ENCODE results near the gene CFLAR. TPM values are rescaled to one million over a fixed set of nuclear protein-coding genes. Genes with fewer than 3 reads are reported as not detected.

The CFLAR gene
- polyA plus RNA-seq, 1 of the 3 experiments (the other 2 are of a cell fraction) = 23.7 TPM

DNA sequence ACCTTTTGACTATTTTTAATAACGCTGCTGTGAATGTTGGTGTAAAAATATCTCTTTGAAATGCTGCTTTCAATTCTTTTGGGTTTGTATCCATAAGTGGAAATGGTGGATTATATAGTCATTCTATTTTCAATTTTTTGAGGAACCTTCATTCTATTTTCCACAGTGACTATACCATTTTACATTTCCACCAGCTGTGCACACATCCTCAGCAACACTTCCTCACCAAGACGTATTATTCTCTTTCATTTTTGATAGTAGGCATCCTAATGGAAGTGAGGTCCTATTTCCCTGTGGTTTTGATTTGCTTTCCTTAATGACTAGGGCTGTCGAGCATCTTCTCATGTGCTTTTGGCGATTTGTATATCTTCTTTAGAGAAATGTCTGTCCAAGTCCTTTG lies 81.8 kb downstream of the CFLAR start:
- H3K9ac ChIP-seq = no peak overlapping the region
- H3F3A ChIP-seq (replicated peaks; ENCODE audit: insufficient read depth) = no peaks in the 10 kb centered on the region
- H3K4me3 ChIP-seq (ENCODE audit: low read depth in 2 of 2, low read length in 1 of 2) = no peak overlapping the region
- 88% methylated on average over 4 of the region's 4 CpGs for WGBS (ENCODE audit: low lambda C conversion rate)
- no peak for DNase-seq
- H3K27ac ChIP-seq (ENCODE audit: low read depth in 2 of 2, low read length in 1 of 2) = no peak overlapping the region
- no peaks in the 10 kb centered on the region for H3K79me2 ChIP-seq (ENCODE audit: insufficient read depth)
- peaks cover 0 to 3% of the 10 kb centered on the region in 2 experiments; a peak in 2 of 4 replicates for H3K4me1 ChIP-seq (ENCODE audit: control insufficient read depth in 1 of 2, insufficient read depth in 2 of 2, low read depth in 1 of 2, low read length in 1 of 2)
- no peaks in the 10 kb centered on the region for H4K20me1 ChIP-seq (ENCODE audit: insufficient read depth)
- no peaks in the 10 kb centered on the region for H3K36me3 ChIP-seq (replicated peaks in 1 of 2; ENCODE audit: control insufficient read depth in 1 of 2, insufficient read depth in 2 of 2, low read length in 1 of 2)
- ChIA-PET POLR2A (no interaction called here), CTCF (interaction anchor here (2.6 kb wide), 1 partner anchor 20 kb away, joined by 8 read pairs; no protein-coding TSS in a partner anchor)
- H3K9me2 ChIP-seq = no peaks in the 10 kb centered on the region
- H3K4me2 ChIP-seq = no peak overlapping the region
- no peak overlapping the region for H2AFZ ChIP-seq (ENCODE audit: low read depth)
- H3K9me3 ChIP-seq = no peaks in the 10 kb centered on the region
- no peaks in the 10 kb centered on the region for H3K27me3 ChIP-seq (ENCODE audit: insufficient read depth)
- TF ChIP-seq ELF1 (IDR thresholded peaks at IDR 0.05) = no peak
- no peak for TF ChIP-seq SMC3 (IDR thresholded peaks at IDR 0.05; ENCODE audit: low read depth, low read length)
- TF ChIP-seq CHD2 (IDR thresholded peaks at IDR 0.05; ENCODE audit: low read length, partially characterized antibody) = no peak
- TF ChIP-seq YY1 (IDR thresholded peaks at IDR 0.05; ENCODE audit: low read depth) = no peak
- no peak for TF ChIP-seq RCOR1 (IDR thresholded peaks at IDR 0.05; ENCODE audit: low read length)
- no peak for TF ChIP-seq USF1 (IDR thresholded peaks at IDR 0.05; ENCODE audit: borderline replicate concordance, low read depth)
- no peak for TF ChIP-seq GABPA (IDR thresholded peaks at IDR 0.05; ENCODE audit: low read depth)
- no peak for TF ChIP-seq RFX5 (IDR thresholded peaks at IDR 0.05; ENCODE audit: low read length)
- no peak for TF ChIP-seq NRF1 (IDR thresholded peaks at IDR 0.05; ENCODE audit: low read depth, low read length)
- no peak for TF ChIP-seq TAF1 (IDR thresholded peaks at IDR 0.05; ENCODE audit: borderline replicate concordance, low read depth, low read length)
- TF ChIP-seq, protein P1, sequence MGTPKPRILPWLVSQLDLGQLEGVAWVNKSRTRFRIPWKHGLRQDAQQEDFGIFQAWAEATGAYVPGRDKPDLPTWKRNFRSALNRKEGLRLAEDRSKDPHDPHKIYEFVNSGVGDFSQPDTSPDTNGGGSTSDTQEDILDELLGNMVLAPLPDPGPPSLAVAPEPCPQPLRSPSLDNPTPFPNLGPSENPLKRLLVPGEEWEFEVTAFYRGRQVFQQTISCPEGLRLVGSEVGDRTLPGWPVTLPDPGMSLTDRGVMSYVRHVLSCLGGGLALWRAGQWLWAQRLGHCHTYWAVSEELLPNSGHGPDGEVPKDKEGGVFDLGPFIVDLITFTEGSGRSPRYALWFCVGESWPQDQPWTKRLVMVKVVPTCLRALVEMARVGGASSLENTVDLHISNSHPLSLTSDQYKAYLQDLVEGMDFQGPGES (IDR thresholded peaks at IDR 0.05; ENCODE audit: low read depth, low read length) = no peak
- no peak for TF ChIP-seq TCF12 (IDR thresholded peaks at IDR 0.05)
- no peak for TF ChIP-seq EZH2phosphoT487 (IDR thresholded peaks at IDR 0.05; ENCODE audit: borderline replicate concordance, low read depth)
- TF ChIP-seq MXI1 (IDR thresholded peaks at IDR 0.05; ENCODE audit: low read depth, low read length) = no peak
- no peak for TF ChIP-seq FOSL2 (IDR thresholded peaks at IDR 0.05; ENCODE audit: borderline replicate concordance, low read depth)
- TF ChIP-seq JUND (IDR thresholded peaks at IDR 0.05) = no peak
- TF ChIP-seq, protein P2, sequence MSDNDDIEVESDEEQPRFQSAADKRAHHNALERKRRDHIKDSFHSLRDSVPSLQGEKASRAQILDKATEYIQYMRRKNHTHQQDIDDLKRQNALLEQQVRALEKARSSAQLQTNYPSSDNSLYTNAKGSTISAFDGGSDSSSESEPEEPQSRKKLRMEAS (IDR thresholded peaks at IDR 0.05; ENCODE audit: low read depth) = no peak
- no peak for TF ChIP-seq REST (IDR thresholded peaks at IDR 0.05; ENCODE audit: low read depth, low read length)
- no peak for TF ChIP-seq TEAD4 (IDR thresholded peaks at IDR 0.05; ENCODE audit: borderline replicate concordance, insufficient read depth)
- no peak for TF ChIP-seq GATA2 (CRISPR knock-in tag; IDR thresholded peaks at IDR 0.05)

All from SK-N-SH (cell line).